NCI-H1694 treated with DMSO at 0.1 percent for 48 hours (cell line): ENCODE data around the gene LRTM1.

Experiments
- DNase-seq: peaks from one replicate; lab custom pipeline; 2025; lab: John Stamatoyannopoulos, UW

LRTM1 gene

DNA sequence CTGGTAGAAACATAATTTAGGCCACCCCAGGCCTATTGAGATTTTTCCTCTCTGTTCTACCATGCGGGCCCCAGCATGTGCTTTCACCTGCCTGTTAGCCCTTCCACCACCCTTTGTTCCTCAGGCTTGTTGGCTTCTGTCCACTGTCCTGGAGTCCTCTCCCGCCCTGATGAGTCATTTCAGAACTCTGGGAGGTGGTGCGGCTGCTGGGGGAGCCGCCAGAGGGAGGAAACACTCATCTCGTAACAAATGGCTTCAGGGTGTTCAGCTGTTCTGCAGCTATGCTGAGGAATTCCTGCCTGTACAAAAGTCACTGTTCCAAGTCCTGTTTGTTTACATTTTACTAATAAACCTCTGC, 36.3 kb downstream of the LRTM1 start:
- DNase-seq, result no peak

DNA sequence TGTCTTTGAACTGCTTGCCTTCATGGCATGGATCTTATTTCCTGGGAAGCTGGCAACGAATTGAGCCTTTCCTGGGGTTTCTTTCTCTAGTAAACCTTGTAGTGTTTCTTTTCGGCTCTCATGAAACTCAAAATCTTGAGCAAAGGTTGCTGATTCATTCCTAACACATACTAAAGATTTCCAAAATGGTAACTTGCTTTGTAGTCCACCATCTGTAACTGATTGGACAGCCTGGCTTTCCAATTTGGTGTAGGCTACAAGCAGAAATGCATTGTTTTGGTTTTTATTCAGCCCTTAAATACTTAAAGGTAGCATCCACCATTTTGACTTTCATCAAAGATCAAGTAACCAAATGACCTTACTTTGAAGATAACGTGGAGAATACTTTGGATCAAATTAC, 38.1 kb downstream of the LRTM1 start:
- DNase-seq, result no peak

DNA sequence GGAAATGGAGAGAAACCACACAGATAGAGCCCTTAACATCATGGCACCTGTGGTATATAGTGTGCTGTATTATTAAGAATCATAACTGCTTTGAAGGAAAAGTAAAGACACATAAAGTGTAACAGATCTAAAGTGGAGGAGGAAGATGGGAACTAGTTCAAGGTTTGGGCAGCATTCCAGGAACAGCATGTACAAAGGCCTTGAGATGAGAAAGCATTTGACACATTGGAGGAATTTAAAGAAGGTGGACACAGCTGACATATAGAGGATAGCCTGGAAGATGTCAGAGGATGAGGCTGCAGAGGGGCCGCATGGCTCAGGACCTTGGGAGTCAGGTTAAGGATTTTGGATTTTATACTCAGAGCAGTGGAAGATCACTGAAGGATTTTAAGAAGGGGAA, 39.0 kb downstream of the LRTM1 start:
- DNase-seq, result no peak

DNA sequence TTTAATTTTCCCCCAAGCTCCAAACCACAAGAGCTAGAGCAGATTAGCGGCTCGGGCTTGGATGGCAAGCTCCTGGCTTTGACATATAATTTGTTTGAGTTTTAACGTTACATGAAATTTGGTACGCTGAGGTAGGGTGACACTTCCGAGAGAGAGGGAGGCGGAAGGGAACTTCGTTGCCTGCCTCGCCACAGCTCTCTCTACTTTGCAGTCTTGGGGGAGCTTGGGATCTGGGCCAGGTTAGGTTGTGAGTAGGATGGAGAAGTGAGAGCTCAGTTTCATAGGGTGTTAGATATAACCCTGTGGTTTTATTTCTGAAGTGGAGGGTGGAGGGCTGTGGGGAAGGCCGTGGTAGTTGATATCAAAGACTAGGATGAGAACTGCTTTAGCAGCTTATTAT, 39.7 kb downstream of the LRTM1 start:
- no peak for DNase-seq

- no peak for DNase-seq
Observed at GRCh38 chr3:54882129-54882833, 45.6 kb downstream of the LRTM1 start.

DNA sequence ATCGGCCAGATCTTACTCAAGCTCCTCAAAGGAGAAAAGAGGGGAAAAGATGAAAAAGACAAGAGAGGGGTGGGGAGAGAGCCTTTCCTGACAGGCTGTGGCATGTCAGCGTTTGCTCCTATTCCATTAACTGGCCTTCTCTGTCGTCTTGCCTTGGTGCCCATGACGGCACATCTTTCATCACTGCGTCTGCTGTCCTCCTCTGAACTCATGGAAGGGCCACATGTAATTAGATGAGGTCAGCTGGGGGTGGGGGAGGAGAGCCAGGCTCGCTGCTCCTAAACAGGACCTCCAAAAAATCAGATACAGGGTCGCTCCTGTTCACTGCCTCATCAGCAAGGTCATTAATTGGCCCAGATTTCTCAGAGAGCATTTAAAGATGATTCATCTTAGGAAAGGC, 49.7 kb downstream of the LRTM1 start:
- no peak for DNase-seq

DNA sequence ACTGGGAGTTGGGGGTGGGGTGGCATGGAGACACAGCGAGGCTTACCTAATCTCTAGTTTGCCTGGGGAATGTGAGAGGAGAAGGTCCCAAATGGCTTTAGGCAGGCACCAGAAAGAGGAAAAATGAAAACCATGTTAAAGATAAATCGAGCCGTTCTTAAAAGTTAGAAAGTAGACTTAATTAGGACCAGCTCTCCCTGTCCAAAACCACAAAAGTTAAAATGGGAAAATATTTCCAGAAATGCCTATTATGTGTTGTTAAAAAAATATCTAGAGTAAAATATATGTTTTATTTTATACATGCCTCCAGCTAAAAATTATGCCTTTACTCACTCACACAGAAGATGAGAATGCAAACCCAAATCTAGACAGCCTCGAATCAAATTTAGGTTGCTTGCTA, 50.1 kb downstream of the LRTM1 start:
- no peak for DNase-seq

DNA sequence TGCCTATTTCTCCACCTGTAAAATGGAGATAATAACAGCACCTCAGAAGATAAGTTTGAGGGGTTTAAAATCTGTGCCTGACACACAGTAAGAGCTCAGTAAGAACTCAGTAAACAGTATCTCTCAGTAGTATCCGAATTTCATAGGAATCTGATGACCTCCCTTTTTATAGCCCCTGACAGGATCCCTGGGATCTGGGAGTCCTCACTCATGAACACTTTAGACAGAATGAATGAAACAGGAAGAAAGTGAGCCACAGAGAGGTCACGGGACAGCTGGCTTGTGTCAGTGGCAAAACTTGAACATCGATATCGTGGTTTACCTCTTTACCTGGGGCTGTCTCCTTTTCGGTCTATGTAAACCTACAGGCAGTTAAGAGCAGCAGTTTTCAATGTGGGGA, 51.2 kb downstream of the LRTM1 start:
- no peak for DNase-seq

- peak; percentile 0 for DNase-seq
Observed at GRCh38 chr3:54875596-54876268, 52.1 kb downstream of the LRTM1 start.

- DNase-seq, result no peak
Observed at GRCh38 chr3:54874816-54875556, 52.9 kb downstream of the LRTM1 start.

- no peak for DNase-seq
Observed at GRCh38 chr3:54873059-54874010, 54.5 kb downstream of the LRTM1 start.

- DNase-seq, result no peak
Observed at GRCh38 chr3:54871867-54872266, 56.0 kb downstream of the LRTM1 start.

GRCh38 chr3:54870423-54870822, 57.4 kb downstream of the LRTM1 start:
- DNase-seq, result no peak
